ENCODE measurements around the gene GP9.
"Not testable (repeated sequence)": the region's sequence is repeated elsewhere in the genome, so short reads cannot be mapped to it uniquely, and the experiment has no call there.

Gene GP9

DNA sequence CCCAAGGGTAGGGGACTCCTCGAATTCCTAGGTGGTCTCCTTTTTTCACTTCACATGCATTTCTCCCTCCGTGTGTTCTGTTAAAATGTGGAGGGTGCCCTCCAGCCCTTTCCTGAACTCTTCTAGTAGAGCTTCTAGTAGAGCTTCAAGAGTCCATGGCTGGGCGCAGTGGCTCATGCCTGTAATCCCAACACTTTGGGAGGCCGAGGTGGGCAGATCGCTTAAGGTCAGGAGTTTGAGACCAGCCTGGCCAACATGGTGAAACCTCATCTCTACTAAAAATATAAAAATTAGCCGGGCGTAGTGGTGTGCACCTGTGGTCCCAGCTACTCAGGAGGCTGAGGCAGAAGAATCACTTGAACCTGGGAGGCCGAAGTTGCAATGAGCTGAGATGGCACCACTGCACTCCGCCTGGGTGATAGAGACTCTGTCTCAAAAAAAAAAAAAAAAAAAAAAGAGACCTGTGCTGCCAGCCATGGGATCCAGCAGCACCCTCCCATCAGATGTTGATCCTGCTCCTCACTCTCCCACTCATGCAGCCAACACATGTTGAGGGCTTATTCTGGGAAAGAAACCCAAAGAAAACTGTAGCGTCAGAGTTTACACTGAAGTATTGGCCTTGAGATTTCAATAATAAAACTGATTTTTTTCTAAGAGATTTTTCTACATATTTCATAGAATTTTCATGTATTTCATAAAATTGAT lies 50.6 kb downstream of the GP9 start:
- not testable (repeated sequence) for DNase-seq (ENCODE audit: low read depth)
